ENCODE results near the gene SHROOM4.

- TF ChIP-seq POLR2A (IDR thresholded peaks at IDR 0.05) (no peak), CTCF (IDR thresholded peaks at IDR 0.05) (no peak)
Measured at GRCh38 chrX:50684871-50685270, 129.1 kb downstream of the SHROOM4 start.

Measured in right lobe of liver (tissue), 4 donors.